ENCODE results near the gene NCOA3.

DNA sequence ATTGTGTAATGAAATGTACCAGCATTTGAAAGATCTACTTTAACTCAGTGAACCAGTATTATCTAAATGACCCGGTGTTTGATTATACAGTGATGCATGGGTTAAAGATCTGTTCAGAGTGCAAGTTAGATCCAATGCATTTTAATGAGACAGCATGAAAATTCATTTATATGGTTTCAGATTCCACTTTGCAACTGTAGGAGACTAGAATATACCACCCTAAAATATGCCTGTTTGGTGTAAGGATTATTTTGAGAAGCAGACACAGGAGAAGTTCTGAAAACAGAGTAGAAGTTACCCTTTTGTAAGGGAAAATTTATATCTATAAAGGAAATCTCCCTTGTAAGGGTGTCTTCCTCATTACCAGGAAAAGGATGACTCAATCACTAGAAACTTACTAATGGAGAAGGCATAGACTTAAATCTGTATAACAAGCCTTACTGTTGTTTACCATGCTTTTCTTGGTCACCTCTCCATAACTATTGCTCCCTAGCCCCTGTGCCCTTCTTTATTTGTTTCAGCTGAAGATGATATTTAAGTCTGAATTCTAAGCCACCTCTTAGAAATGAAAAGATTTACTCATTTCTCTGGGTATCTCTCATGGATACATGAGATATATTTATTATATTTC, 105.4 kb downstream of the NCOA3 start:
- no peak for TF ChIP-seq FOXA1 (IDR thresholded peaks at IDR 0.05)
- no peak for TF ChIP-seq FOXK2 (IDR thresholded peaks at IDR 0.05)
- TF ChIP-seq BHLHE40 (IDR thresholded peaks at IDR 0.05; ENCODE audit: borderline replicate concordance), result no peak
- TF ChIP-seq FOXM1 (IDR thresholded peaks at IDR 0.05; ENCODE audit: borderline replicate concordance), result no peak
- no peak for TF ChIP-seq ZNF384 (IDR thresholded peaks at IDR 0.05)
- no peak for TF ChIP-seq NFRKB (IDR thresholded peaks at IDR 0.05)
- TF ChIP-seq ELF4 (IDR thresholded peaks at IDR 0.05), result no peak
- no peak for TF ChIP-seq L3MBTL2 (conservative IDR thresholded peaks at IDR 0.05)
- TF ChIP-seq SUZ12 (IDR thresholded peaks at IDR 0.05), result no peak
- TF ChIP-seq SP1 (IDR thresholded peaks at IDR 0.05), result no peak
- TF ChIP-seq HDGF (IDR thresholded peaks at IDR 0.05; ENCODE audit: borderline replicate concordance), result no peak
